GM21447 (cell line): ENCODE measurements around the gene SH2D5.

Experiments
- ATAC-seq: cut with Tn5 transposase; IDR thresholded peaks from one replicate; pipeline ENCODE4 v1.9.1; 2021; ENCODE audit not compliant: unreplicated experiment

SH2D5 gene

DNA sequence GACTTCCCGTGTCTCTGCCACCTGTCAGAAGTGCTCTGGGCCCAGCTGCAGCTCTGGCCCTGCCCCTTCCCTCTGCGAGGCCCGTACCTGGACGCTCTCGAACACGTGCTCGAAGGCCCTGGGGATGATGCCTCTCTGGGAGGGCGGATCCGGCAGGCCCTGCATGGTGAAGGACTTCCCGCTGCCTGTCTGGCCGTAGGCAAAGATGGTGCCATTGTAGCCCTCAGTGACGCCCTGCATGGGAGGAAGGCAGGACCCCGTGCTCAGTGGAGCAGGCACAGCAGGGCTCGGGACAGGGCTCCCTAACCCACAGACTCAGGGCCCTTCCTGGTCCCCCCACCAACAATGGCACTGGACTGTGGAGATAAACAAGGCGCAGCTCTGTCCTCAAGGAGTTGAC is 17.1 kb downstream of the SH2D5 start:
- ATAC-seq: no peak

DNA sequence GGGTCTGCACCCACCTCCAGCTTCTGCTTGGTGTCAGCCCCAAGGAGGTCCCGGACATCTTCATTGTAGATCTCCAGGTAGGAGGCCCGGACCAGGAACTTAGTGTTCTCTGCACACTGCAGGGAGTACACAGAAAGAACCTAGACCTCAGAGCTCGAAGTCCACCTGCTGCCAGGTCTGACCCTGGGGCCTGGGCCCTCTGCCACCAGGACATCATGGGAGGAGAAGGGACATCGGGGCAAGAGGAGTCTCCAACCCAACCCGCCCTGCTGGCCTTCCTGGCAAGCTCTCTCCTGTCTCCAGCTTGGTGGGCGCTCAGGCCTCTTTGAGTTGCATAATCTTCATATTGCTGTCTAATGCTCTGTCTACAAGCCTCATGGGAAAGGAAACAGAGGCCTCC is 19.1 kb downstream of the SH2D5 start:
- ATAC-seq: no peak

- ATAC-seq: no peak
Observed at GRCh38 chr1:20712215-20712577, 20.3 kb downstream of the SH2D5 start.

GRCh38 chr1:20711285-20712214 is 21.0 kb downstream of the SH2D5 start:
- no peak for ATAC-seq

DNA sequence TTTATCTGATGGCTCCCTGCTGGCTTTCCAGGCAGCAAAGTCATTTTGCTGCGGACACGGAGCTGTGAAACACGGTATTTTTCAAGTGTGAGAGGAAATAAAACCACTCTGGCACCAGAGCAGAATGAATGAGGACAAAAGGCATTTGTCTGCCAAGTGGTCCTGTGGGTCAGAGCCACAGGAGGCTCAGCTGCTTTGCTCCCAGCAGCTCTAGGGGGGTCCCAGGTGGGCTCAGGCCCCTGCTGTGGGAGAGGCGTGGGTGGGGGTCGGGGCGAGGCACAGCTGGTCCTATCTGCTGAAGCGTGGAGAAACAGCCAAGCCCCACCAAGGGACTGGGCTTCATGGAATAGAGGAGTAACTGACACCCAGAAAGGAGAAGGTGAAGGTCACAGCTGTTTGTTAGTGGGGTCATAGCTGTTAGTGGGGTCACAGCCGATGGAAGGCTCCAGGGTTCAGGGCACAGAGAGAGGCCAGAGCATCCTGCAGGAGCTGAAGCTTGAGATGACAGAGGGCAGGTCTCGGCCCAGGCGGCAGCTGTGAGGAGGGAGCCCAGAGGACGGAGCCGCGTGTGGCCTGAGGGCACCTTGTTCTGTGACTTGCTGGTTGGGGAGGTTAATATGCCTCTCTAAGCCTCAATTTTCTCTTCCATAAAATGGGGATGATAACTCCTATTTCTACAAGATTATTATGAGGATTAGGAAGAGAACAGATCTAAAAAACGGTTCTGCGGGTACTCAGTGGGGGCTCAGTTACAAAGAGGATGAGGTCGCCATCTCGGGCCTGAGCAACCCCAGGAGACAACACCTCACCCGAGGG is 21.8 kb downstream of the SH2D5 start:
- ATAC-seq: no peak

GRCh38 chr1:20709868-20710267 is 22.6 kb downstream of the SH2D5 start:
- no peak for ATAC-seq

- no peak for ATAC-seq
Observed at GRCh38 chr1:20708891-20709290, 23.6 kb downstream of the SH2D5 start.

- no peak for ATAC-seq
Observed at GRCh38 chr1:20708057-20708456, 24.4 kb downstream of the SH2D5 start.

GRCh38 chr1:20706841-20707240 is 25.7 kb downstream of the SH2D5 start:
- no peak for ATAC-seq

- no peak for ATAC-seq
Observed at GRCh38 chr1:20705203-20705755, 27.2 kb downstream of the SH2D5 start.

GRCh38 chr1:20704390-20705202 is 27.9 kb downstream of the SH2D5 start:
- ATAC-seq: no peak

- no peak for ATAC-seq
Observed at GRCh38 chr1:20703124-20703756, 29.3 kb downstream of the SH2D5 start.

- ATAC-seq: no peak
Observed at GRCh38 chr1:20702416-20702815, 30.1 kb downstream of the SH2D5 start.

DNA sequence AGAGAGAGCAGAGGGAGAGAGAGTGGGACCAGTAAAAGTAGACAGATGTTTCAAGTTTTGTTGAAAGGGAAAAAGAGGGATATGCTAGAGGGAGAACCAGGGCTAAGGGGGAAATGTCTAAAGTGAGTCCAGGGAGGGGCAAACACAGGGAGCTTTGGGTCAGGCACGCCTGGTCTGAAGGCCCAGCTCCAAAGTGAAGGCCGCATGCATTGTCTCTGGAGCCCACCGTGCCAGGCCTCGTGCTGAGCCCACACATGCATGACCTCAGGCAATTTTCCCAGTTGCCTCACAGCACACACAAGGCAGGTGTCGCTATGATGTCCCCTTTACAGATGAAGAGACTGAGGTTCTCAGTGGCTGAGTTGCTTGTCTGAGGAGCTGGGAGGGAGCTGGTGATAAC is 30.7 kb downstream of the SH2D5 start:
- no peak for ATAC-seq

DNA sequence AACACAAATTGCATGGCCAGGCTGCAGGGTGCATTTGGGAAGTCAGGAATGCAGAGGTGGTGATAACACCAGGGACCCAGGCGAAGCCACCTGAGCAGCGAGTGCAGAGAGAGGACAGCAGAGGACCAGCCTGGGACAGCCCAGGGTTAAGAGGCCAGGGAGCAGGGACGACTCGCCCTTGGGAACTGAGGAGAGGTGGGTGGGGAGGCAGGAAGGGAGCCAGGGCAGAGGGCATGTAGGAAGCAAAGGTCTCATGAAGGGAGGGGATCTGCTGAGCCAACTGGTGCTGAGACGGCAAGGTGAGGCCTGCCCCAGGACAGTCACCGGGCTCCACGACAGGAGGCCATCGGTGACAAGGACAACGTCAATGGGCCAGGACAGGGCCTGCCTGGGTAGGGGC is 31.1 kb downstream of the SH2D5 start:
- ATAC-seq: no peak

GRCh38 chr1:20700636-20701215 is 31.8 kb downstream of the SH2D5 start:
- no peak for ATAC-seq

- ATAC-seq: no peak
Observed at GRCh38 chr1:20699558-20699957, 32.9 kb downstream of the SH2D5 start.

- ATAC-seq: no peak
Observed at GRCh38 chr1:20698195-20698910, 34.1 kb downstream of the SH2D5 start.

DNA sequence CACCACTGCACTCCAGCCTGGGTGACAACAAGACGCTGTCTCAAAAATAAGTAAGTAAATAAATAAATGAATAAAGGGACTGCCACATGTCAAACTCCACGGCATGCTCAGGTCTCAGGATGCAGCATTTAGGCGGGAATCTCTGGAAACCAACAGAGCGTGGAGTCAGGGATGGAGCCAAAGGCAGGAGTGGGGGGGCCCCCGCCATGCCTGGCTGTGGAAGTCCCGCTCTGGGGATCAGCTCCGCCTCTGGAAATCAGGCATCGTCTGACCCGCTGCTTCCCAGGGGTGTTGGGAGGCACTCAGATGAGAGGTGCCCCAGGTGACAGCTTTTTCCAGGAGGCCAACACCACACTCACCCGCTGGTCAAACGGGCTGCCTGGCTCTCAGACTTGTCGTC is 34.9 kb downstream of the SH2D5 start:
- no peak for ATAC-seq
